HG03575 (cell line): ENCODE measurements around the gene NOTCH2.

ENCODE experiments used
- ATAC-seq: cut with Tn5 transposase; IDR thresholded peaks from one replicate; pipeline ENCODE4 v1.9.1; 2021; ENCODE audit not compliant: unreplicated experiment, insufficient number of reproducible peaks, low FRiP score; ENCODE audit errors: extremely low read depth

The NOTCH2 gene

GRCh38 chr1:119954476-119955422 is 114.7 kb downstream of the NOTCH2 start:
- ATAC-seq = no peak

- ATAC-seq = no peak
Observed at GRCh38 chr1:119953266-119953998, 116.0 kb downstream of the NOTCH2 start.

- no peak for ATAC-seq
Observed at GRCh38 chr1:119952496-119952895, 117.0 kb downstream of the NOTCH2 start.

GRCh38 chr1:119948342-119949214 is 120.9 kb downstream of the NOTCH2 start:
- no peak for ATAC-seq

- ATAC-seq = no peak
Observed at GRCh38 chr1:119947468-119947867, 122.0 kb downstream of the NOTCH2 start.

- ATAC-seq = no peak
Observed at GRCh38 chr1:119946724-119947123, 122.7 kb downstream of the NOTCH2 start.

- no peak for ATAC-seq
Observed at GRCh38 chr1:119943216-119943615, 126.2 kb downstream of the NOTCH2 start.

- no peak for ATAC-seq
Observed at GRCh38 chr1:119941392-119941791, 128.1 kb downstream of the NOTCH2 start.

- no peak for ATAC-seq
Observed at GRCh38 chr1:119940697-119941096, 128.8 kb downstream of the NOTCH2 start.

- no peak for ATAC-seq
Observed at GRCh38 chr1:119937198-119937597, 132.3 kb downstream of the NOTCH2 start.

GRCh38 chr1:119935915-119936314 is 133.5 kb downstream of the NOTCH2 start:
- ATAC-seq = no peak

- ATAC-seq = no peak
Observed at GRCh38 chr1:119935373-119935772, 134.1 kb downstream of the NOTCH2 start.

- no peak for ATAC-seq
Observed at GRCh38 chr1:119933397-119933796, 136.1 kb downstream of the NOTCH2 start.

- ATAC-seq = no peak
Observed at GRCh38 chr1:119929643-119930315, 139.7 kb downstream of the NOTCH2 start.

GRCh38 chr1:119926553-119926952 is 142.9 kb downstream of the NOTCH2 start:
- no peak for ATAC-seq

GRCh38 chr1:119924948-119925898 is 144.2 kb downstream of the NOTCH2 start:
- ATAC-seq = no peak

GRCh38 chr1:119920104-119920968 is 149.1 kb downstream of the NOTCH2 start:
- ATAC-seq = no peak
